Measurements from ENCODE around the gene ARHGDIB. TPM values are rescaled to one million over a fixed set of nuclear protein-coding genes. Genes with fewer than 3 reads are reported as not detected.
A peak's percentile ranks its signal among the peaks of the same experiment; 100 is the strongest.

The ARHGDIB gene
- total RNA-seq, 1 donor from 2014 or later = 50.6 TPM

GRCh38 chr12:14915736-14916135 lies 45.7 kb downstream of the ARHGDIB start:
- H3K36me3 ChIP-seq = no peaks in the 10 kb centered on the region

GRCh38 chr12:14913381-14913781 lies 48.0 kb downstream of the ARHGDIB start:
- H3K27me3 ChIP-seq (ENCODE audit: low read depth) = no peaks in the 10 kb centered on the region
- peak; percentile 59 for DNase-seq
- H3K4me3 ChIP-seq = no peak overlapping the region

More at GRCh38 chr12:14915736-14916135, 45.7 kb downstream of the ARHGDIB start:
- no peak for TF ChIP-seq CTCF (IDR thresholded peaks at IDR 0.05; ENCODE audit: borderline replicate concordance)
- no peak for DNase-seq
- Histone ChIP-seq H3K27ac (replicated peaks) (no peak overlapping the region), H3K27me3 (ENCODE audit: low read depth) (no peaks in the 10 kb centered on the region), H3K4me3 (no peak overlapping the region), H3K9me3 (replicated peaks) (no peaks in the 10 kb centered on the region), H3K4me1 (peaks cover 12% of the 10 kb centered on the region)
- intact Hi-C loops (cut with micrococcal nuclease) = no loop called here

GRCh38 chr12:14911131-14911530 lies 50.3 kb downstream of the ARHGDIB start:
- intact Hi-C loops (cut with micrococcal nuclease) = no loop called here
- no peaks in the 10 kb centered on the region for H3K27me3 ChIP-seq (ENCODE audit: low read depth)

More at GRCh38 chr12:14913381-14913781, 48.0 kb downstream of the ARHGDIB start:
- intact Hi-C loops (cut with micrococcal nuclease) = no loop called here
- H3K9me3 ChIP-seq (replicated peaks) = no peaks in the 10 kb centered on the region
- H3K4me1 ChIP-seq = peaks cover 12% of the 10 kb centered on the region
- H3K36me3 ChIP-seq = no peaks in the 10 kb centered on the region
- TF ChIP-seq CTCF (IDR thresholded peaks at IDR 0.05; ENCODE audit: borderline replicate concordance) = no peak
- peak overlapping the region; percentile 51 for H3K27ac ChIP-seq (replicated peaks)

GRCh38 chr12:14910090-14910915 lies 51.1 kb downstream of the ARHGDIB start:
- DNase-seq = no peak
- Histone ChIP-seq H3K4me3 (no peak overlapping the region), H3K27ac (replicated peaks) (no peak overlapping the region), H3K4me1 (peaks cover 24% of the 10 kb centered on the region), H3K36me3 (no peaks in the 10 kb centered on the region), H3K9me3 (replicated peaks) (no peaks in the 10 kb centered on the region), H3K27me3 (ENCODE audit: low read depth) (no peaks in the 10 kb centered on the region)
- intact Hi-C loops (cut with micrococcal nuclease) = no loop called here
- TF ChIP-seq CTCF (IDR thresholded peaks at IDR 0.05; ENCODE audit: borderline replicate concordance) = no peak

More at GRCh38 chr12:14911131-14911530, 50.3 kb downstream of the ARHGDIB start:
- no peak for TF ChIP-seq CTCF (IDR thresholded peaks at IDR 0.05; ENCODE audit: borderline replicate concordance)
- Histone ChIP-seq H3K4me3 (no peak overlapping the region), H3K36me3 (no peaks in the 10 kb centered on the region), H3K4me1 (peaks cover 16% of the 10 kb centered on the region), H3K27ac (replicated peaks) (no peak overlapping the region), H3K9me3 (replicated peaks) (no peaks in the 10 kb centered on the region)
- DNase-seq = no peak

- DNase-seq = no peak
- no peak overlapping the region for H3K4me3 ChIP-seq
- peaks cover 34% of the 10 kb centered on the region for H3K4me1 ChIP-seq
- H3K36me3 ChIP-seq = no peaks in the 10 kb centered on the region
- TF ChIP-seq CTCF (IDR thresholded peaks at IDR 0.05; ENCODE audit: borderline replicate concordance) = no peak
- no peaks in the 10 kb centered on the region for H3K27me3 ChIP-seq (ENCODE audit: low read depth)
- H3K9me3 ChIP-seq (replicated peaks) = no peaks in the 10 kb centered on the region
- H3K27ac ChIP-seq (replicated peaks) = no peak overlapping the region
- intact Hi-C loops (cut with micrococcal nuclease) = loop anchor here (10.0 kb wide), 1 partner anchor 47 kb away; no protein-coding TSS in a partner anchor
Measured at GRCh38 chr12:14907953-14908352, 53.4 kb downstream of the ARHGDIB start.
